Measurements from ENCODE around the gene LCP2. TPM values are rescaled to one million over a fixed set of nuclear protein-coding genes. Genes with fewer than 3 reads are reported as not detected.

The LCP2 gene
- total RNA-seq, 1 experiment from 2014 or later = not detected

DNA sequence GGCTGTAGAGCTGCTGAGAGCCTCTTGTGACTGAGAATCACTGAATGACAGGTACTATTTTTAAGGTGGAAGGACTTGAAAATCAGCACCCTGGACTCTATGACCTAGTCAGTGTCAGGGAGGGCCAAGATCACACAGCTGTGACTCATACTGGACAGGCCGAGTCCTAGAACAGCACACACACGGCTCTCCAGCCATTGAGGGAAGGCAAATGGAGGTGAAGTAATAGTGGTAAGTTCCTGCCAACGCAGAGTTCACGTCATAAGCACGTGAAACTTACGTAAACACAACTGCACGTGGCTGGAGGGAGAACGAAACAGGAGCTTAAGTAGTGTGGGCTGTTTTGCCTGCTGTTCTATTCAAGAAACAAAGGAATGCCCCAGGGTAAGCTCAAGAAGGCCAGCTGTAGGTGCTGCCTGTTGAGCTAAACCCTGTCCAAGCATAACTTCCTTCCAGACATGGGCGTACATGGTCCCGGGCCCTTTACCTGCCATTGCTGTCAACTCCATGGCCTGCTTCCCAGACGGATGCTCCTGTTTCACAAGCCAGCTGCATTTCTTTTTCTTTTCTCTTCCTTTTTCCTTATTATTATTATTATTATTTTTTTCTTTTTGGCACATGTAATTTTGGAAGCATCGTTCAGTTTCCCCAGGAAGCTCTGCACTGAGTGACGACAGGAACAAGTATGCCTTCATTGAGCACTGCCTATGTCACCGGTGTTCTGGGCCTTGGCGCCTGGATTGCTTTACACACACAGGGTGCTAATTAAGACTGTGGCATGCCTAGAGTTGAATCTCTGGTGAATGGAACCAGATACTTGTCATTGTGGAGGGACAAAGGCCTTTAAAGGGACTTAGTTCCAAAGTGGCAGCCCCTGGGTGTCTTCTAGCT lies 10.2 kb upstream of the LCP2 start:
- Mint-ChIP-seq H3K27me3 (ENCODE audit: low read depth) (peaks cover 11% of the 10 kb centered on the region), H3K27ac (no peak overlapping the region; a peak in 1 of 7 replicates), H3K36me3 (ENCODE audit: insufficient read depth in 1 of 3, low read depth in 3 of 3) (peaks cover 0 to 9% (median 0%) of the 10 kb centered on the region in 3 experiments; a peak in 2 of 7 replicates), H3K9me3 (peaks cover 7 to 8% of the 10 kb centered on the region in 2 experiments; a peak in 3 of 5 replicates), H3K4me1 (peaks cover 34 to 37% of the 10 kb centered on the region in 2 experiments), H3K4me3 (no peak overlapping the region)
- Histone ChIP-seq H2BK15ac (ENCODE audit: low read depth, low read length) (no peak overlapping the region), H2BK20ac (ENCODE audit: low read depth, low read length, poor library complexity, severe bottlenecking) (no peak overlapping the region), H4K20me1 (ENCODE audit: control insufficient read depth, insufficient read depth, insufficient read length) (no peaks in the 10 kb centered on the region), H3K56ac (ENCODE audit: insufficient read length, low read depth, low read length) (no peak overlapping the region), H3K14ac (ENCODE audit: insufficient read depth, low read length) (no peak overlapping the region), H3K4ac (ENCODE audit: low read depth, low read length) (no peak overlapping the region), H3K79me2 (ENCODE audit: insufficient read depth, low read length) (no peaks in the 10 kb centered on the region), H2AK5ac (ENCODE audit: insufficient read length, low read length) (no peak overlapping the region), H3K23ac (ENCODE audit: insufficient read length, low read depth, low read length) (no peak overlapping the region), H3K27ac (ENCODE audit: insufficient read length, low read depth, low read length) (no peak overlapping the region), H2BK5ac (ENCODE audit: insufficient read length, low read length) (no peak overlapping the region), H3K18ac (ENCODE audit: insufficient read length, low read depth, low read length) (no peak overlapping the region), H4K5ac (ENCODE audit: insufficient read length, low read depth, low read length) (no peak overlapping the region), H4K8ac (replicated peaks; ENCODE audit: insufficient read length, low read depth, low read length) (no peak overlapping the region), H2AFZ (ENCODE audit: low read length) (no peak overlapping the region), H3K23me2 (ENCODE audit: insufficient read length, low read depth, low read length, poor library complexity, severe bottlenecking) (no peaks in the 10 kb centered on the region), H3K27me3 (ENCODE audit: insufficient read depth, low read length) (no peaks in the 10 kb centered on the region), H2BK120ac (ENCODE audit: low read depth, low read length, poor library complexity, severe bottlenecking) (no peak overlapping the region), H3T11ph (ENCODE audit: low read length) (no peak overlapping the region), H3K79me1 (ENCODE audit: insufficient read depth, low read depth, low read length, poor library complexity, severe bottlenecking) (no peaks in the 10 kb centered on the region), H2BK12ac (ENCODE audit: insufficient read length, low read depth, low read length) (no peak overlapping the region), H3K4me1 (ENCODE audit: insufficient read depth, low read length) (no peaks in the 10 kb centered on the region), H3K9me3 (ENCODE audit: control insufficient read depth, low read depth, low read length) (no peaks in the 10 kb centered on the region), H3K9ac (ENCODE audit: extremely low read depth, insufficient read length, low read length) (no peak overlapping the region), H4K91ac (ENCODE audit: insufficient read length, low read depth, low read length) (no peak overlapping the region), H3K4me2 (ENCODE audit: insufficient read depth, insufficient read length, low read length) (no peak overlapping the region)
- DNase-seq = no peak
- TF ChIP-seq, protein P1, sequence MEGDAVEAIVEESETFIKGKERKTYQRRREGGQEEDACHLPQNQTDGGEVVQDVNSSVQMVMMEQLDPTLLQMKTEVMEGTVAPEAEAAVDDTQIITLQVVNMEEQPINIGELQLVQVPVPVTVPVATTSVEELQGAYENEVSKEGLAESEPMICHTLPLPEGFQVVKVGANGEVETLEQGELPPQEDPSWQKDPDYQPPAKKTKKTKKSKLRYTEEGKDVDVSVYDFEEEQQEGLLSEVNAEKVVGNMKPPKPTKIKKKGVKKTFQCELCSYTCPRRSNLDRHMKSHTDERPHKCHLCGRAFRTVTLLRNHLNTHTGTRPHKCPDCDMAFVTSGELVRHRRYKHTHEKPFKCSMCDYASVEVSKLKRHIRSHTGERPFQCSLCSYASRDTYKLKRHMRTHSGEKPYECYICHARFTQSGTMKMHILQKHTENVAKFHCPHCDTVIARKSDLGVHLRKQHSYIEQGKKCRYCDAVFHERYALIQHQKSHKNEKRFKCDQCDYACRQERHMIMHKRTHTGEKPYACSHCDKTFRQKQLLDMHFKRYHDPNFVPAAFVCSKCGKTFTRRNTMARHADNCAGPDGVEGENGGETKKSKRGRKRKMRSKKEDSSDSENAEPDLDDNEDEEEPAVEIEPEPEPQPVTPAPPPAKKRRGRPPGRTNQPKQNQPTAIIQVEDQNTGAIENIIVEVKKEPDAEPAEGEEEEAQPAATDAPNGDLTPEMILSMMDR (conservative IDR thresholded peaks at IDR 0.05) = no peak
- no CpG with 5 or more reads among the region's 15 CpGs for WGBS (ENCODE audit: extremely low coverage, insufficient read length, low lambda C conversion rate)

All from H9 (cell line).